ENCODE results near the gene PTGR1. TPM values are rescaled to one million over a fixed set of nuclear protein-coding genes. Genes with fewer than 3 reads are reported as not detected.
"Not testable (repeated sequence)": the region's sequence is repeated elsewhere in the genome, so short reads cannot be mapped to it uniquely, and the experiment has no call there.

PTGR1 gene
- total RNA-seq, 4 donors from 2014 or later, result 2.6 to 90.0 (median 51.6) TPM

DNA sequence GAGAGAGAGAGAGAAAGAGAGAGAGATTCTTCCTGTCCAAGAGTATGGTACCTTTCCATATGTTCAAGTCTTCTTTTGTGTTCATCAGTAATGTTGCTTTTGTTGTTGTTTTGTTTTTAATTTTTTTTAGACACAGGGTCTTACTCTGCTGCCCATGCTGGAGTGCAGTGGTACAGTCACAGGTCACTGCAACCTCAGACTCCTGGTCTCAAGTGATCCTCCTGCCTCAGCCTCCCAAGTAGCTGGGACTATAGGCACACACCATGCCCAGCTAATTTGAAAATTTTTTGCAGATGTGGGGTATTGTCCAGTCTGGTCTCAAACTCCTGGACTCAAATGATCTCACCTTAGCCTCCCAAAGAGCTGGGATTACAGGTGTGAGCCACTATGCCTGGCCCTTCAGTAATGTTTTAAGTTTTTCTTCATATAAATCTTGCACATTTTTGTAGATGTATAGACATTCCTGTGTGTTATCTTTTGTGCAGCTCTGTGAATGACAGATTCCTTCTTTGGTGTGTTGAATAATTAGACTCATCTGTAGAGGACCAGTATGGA, 38.2 kb downstream of the PTGR1 start:
- in situ Hi-C loops (cut with MboI; ENCODE audit: low pct_ligation_motif_present in 1 of 4, low pct_unique_long_range_greater_than_20kb in 1 of 4, low sequenced_read_pairs in 3 of 4), result no loop called here
- intact Hi-C loops (cut with DNase I; ENCODE audit: low total_unique reads), result no loop called here
- no peak for DNase-seq
- H3K4me1 ChIP-seq, result no peaks in the 10 kb centered on the region
- TF ChIP-seq POLR2AphosphoS5 (IDR thresholded peaks at IDR 0.05) (no peak), EP300 (IDR thresholded peaks at IDR 0.05; ENCODE audit: low read depth) (no peak), POLR2A (IDR thresholded peaks at IDR 0.05) (no peak)
- TF ChIP-seq, protein P1, sequence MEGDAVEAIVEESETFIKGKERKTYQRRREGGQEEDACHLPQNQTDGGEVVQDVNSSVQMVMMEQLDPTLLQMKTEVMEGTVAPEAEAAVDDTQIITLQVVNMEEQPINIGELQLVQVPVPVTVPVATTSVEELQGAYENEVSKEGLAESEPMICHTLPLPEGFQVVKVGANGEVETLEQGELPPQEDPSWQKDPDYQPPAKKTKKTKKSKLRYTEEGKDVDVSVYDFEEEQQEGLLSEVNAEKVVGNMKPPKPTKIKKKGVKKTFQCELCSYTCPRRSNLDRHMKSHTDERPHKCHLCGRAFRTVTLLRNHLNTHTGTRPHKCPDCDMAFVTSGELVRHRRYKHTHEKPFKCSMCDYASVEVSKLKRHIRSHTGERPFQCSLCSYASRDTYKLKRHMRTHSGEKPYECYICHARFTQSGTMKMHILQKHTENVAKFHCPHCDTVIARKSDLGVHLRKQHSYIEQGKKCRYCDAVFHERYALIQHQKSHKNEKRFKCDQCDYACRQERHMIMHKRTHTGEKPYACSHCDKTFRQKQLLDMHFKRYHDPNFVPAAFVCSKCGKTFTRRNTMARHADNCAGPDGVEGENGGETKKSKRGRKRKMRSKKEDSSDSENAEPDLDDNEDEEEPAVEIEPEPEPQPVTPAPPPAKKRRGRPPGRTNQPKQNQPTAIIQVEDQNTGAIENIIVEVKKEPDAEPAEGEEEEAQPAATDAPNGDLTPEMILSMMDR (IDR thresholded peaks at IDR 0.05), result no peak
- no peak overlapping the region for H3K4me3 ChIP-seq
- H3K9me3 ChIP-seq, result peaks cover 0 to 7% of the 10 kb centered on the region in 2 donors
- H3K36me3 ChIP-seq, result peaks cover 0 to 24% (median 11%) of the 10 kb centered on the region in 4 donors
- H3K27me3 ChIP-seq, result no peaks in the 10 kb centered on the region
- no peak overlapping the region for H3K27ac ChIP-seq

GRCh38 chr9:111559000-111559610, 40.3 kb downstream of the PTGR1 start:
- H3K9me3 ChIP-seq, result peaks cover 0 to 10% of the 10 kb centered on the region in 2 donors
- WGBS, 2 donors (ENCODE audit: low coverage in 1 of 2), result 86% methylated on average over 7 of the region's 7 CpGs; no CpG with 5 or more reads in 1 of the 2 donors
- no peak for TF ChIP-seq POLR2A (IDR thresholded peaks at IDR 0.05)
- TF ChIP-seq, protein P1 (IDR thresholded peaks at IDR 0.05), result no peak
- no peak for TF ChIP-seq POLR2AphosphoS5 (IDR thresholded peaks at IDR 0.05)
- TF ChIP-seq EP300 (IDR thresholded peaks at IDR 0.05; ENCODE audit: low read depth), result no peak
- H3K4me3 ChIP-seq, result no peak overlapping the region
- in situ Hi-C loops (cut with MboI; ENCODE audit: low pct_ligation_motif_present in 1 of 4, low pct_unique_long_range_greater_than_20kb in 1 of 4, low sequenced_read_pairs in 3 of 4), result no loop called here
- H3K4me1 ChIP-seq, result no peaks in the 10 kb centered on the region
- DNase-seq, result no peak
- no peaks in the 10 kb centered on the region for H3K27me3 ChIP-seq
- no peak overlapping the region for H3K27ac ChIP-seq
- intact Hi-C loops (cut with DNase I; ENCODE audit: low total_unique reads), result no loop called here
- peaks cover 0 to 13% (median 6%) of the 10 kb centered on the region in 4 donors for H3K36me3 ChIP-seq

- 70 to 84% methylated on average over 1 to 2 of the region's 2 CpGs for WGBS, 2 donors (ENCODE audit: low coverage in 1 of 2)
- H3K9me3 ChIP-seq, result peaks cover 21 to 23% of the 10 kb centered on the region in 2 donors
- H3K4me1 ChIP-seq; DNase-seq; H3K36me3 ChIP-seq; in situ Hi-C loops (cut with MboI; ENCODE audit: low pct_ligation_motif_present in 1 of 4, low pct_unique_long_range_greater_than_20kb in 1 of 4, low sequenced_read_pairs in 3 of 4); H3K4me3 ChIP-seq; H3K27ac ChIP-seq; intact Hi-C loops (cut with DNase I; ENCODE audit: low total_unique reads); H3K27me3 ChIP-seq: not testable (repeated sequence)
Observed at GRCh38 chr9:111555425-111555824, 44.0 kb downstream of the PTGR1 start.

- Histone ChIP-seq H3K4me1 (no peaks in the 10 kb centered on the region), H3K9me3 (peaks cover 78 to 88% of the 10 kb centered on the region in 2 donors), H3K27ac (no peak overlapping the region), H3K36me3 (peaks cover 0 to 17% (median 8%) of the 10 kb centered on the region in 4 donors), H3K27me3 (no peaks in the 10 kb centered on the region), H3K4me3 (no peak overlapping the region)
- intact Hi-C loops (cut with DNase I; ENCODE audit: low total_unique reads), result no loop called here
- in situ Hi-C loops (cut with MboI; ENCODE audit: low pct_ligation_motif_present in 1 of 4, low pct_unique_long_range_greater_than_20kb in 1 of 4, low sequenced_read_pairs in 3 of 4), result no loop called here
- WGBS, 2 donors (ENCODE audit: low coverage in 1 of 2), result 71 to 93% methylated on average over 1 to 2 of the region's 2 CpGs
- no peak for DNase-seq
- no peak for TF ChIP-seq POLR2A (IDR thresholded peaks at IDR 0.05)
- TF ChIP-seq POLR2AphosphoS5 (IDR thresholded peaks at IDR 0.05), result no peak
- TF ChIP-seq, protein P1 (IDR thresholded peaks at IDR 0.05), result no peak
- TF ChIP-seq EP300 (IDR thresholded peaks at IDR 0.05; ENCODE audit: low read depth), result no peak
Observed at GRCh38 chr9:111548623-111549022, 50.8 kb downstream of the PTGR1 start.
